Activated naive CD8-positive, alpha-beta T cell treated with anti-CD3 and anti-CD28 coated beads, Interleukin-2, amount 50 U/mL, for 16 hours (primary cell): Measurements from ENCODE around the gene TEF.
A peak's percentile ranks its signal among the peaks of the same experiment; 100 is the strongest.
"Not testable (repeated sequence)": the region's sequence is repeated elsewhere in the genome, so short reads cannot be mapped to it uniquely, and the experiment has no call there.

Experiments used
- DNase-seq: peaks from one replicate; pipeline ENCODE4 v3.0.0-alpha.2; 2020; ENCODE audit warnings: low read depth, low spot score

Gene TEF

DNA sequence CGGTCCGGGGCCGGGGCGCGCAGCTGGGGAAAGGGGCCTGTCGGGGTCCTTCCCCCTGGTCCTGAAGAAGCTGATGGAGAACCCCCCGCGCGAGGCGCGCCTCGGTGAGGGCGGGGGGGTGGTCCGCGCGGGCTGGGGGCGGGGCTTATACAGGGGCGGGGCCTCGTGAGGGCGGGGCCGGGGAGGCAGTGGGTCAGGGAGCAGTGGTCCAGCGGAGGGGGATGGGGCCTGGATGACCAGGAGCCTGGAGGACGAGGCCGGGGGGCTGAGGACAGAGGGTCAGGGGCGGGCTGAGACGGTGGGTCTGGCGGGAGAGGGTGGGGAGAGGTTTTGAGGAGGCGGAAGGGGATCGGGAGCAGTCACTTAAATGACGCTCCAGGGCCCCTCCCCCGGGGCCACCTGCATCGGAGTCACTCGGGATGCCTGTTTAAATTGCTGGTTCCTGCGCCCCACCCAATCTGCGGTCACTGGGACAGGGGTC, 396 bp downstream of the TEF start:
- peak; percentile 14 for DNase-seq

DNA sequence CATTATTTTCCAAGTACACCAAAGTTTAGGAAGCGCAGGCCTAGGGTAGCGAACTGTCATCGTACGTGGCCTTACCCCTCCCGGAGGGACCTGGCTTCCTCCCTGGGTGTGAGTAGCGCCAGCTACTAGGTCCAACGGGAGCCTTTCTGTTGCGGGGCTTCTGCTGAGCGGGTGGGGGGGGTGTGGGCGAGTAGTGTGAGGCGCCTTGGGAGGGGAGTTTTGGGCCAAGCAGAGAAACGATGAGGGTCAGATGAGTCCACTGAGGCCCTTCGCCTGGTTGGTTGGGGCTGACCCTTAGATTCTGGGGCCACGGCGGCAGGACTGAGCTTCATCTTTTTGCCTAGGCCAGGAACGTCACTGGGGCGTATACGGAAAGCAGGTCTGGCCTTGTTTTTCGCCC, 868 bp downstream of the TEF start:
- no peak for DNase-seq

DNA sequence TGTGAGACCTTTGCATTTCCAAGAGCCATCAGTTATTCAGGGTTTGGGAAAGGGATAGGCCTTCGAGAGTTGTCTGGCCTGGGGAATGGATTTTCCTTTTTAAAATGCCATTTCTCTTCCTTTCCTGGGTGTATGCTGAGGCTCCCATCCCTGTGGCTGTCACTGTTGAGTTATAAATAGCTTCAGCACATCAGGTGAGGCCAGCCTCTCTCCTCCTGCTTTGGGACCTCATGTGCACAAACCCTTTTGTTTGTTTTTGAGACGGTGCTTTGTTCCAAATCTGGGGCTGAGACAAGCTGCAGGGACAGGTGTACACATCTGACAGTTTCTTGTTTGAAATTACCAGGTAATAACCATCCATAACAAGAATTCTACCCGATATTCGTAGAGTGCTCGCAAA, 1.3 kb downstream of the TEF start:
- DNase-seq = no peak

DNA sequence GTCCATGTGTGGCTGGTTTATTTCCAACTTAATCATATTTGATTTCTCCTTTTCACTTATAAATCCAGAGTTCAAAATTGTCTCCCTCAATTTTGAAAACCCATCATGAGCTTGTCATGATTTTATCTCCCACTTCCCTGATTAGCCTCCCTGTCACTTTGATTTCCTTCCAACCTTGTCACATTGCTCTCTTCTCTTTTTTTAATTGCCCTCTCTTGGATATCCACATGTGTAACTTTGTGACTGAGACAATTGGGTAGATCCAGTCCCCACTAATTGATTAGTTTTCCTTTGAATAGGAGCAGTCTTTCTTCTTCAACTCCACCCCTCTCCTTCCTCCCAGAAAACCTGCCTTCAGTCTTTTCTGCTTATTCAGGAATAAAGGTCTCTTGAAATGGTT, 2.4 kb downstream of the TEF start:
- DNase-seq = no peak

DNA sequence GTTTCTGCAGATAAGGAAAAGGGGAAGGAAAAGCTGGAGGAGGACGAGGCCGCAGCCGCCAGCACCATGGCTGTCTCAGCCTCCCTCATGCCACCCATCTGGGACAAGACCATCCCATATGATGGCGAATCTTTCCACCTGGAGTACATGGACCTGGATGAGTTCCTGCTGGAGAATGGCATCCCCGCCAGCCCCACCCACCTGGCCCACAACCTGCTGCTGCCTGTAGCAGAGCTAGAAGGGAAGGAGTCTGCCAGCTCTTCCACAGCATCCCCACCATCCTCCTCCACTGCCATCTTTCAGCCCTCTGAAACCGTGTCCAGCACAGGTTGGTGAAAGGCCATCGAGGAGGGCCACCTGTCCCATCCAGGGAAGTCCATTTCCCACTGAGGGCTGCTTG, 5.6 kb downstream of the TEF start:
- no peak for DNase-seq

DNA sequence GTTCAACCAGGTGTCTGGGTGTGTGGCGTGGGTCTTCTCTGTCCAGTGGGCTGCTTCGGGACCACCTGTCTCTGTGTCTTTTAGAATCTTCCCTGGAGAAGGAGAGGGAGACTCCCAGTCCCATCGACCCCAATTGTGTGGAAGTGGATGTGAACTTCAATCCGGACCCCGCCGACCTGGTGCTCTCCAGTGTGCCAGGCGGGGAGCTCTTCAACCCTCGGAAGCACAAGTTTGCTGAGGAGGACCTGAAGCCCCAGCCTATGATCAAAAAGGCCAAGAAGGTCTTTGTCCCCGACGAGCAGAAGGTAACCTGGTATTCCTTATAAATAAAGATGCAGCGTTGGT, 12.2 kb downstream of the TEF start:
- no peak for DNase-seq

DNA sequence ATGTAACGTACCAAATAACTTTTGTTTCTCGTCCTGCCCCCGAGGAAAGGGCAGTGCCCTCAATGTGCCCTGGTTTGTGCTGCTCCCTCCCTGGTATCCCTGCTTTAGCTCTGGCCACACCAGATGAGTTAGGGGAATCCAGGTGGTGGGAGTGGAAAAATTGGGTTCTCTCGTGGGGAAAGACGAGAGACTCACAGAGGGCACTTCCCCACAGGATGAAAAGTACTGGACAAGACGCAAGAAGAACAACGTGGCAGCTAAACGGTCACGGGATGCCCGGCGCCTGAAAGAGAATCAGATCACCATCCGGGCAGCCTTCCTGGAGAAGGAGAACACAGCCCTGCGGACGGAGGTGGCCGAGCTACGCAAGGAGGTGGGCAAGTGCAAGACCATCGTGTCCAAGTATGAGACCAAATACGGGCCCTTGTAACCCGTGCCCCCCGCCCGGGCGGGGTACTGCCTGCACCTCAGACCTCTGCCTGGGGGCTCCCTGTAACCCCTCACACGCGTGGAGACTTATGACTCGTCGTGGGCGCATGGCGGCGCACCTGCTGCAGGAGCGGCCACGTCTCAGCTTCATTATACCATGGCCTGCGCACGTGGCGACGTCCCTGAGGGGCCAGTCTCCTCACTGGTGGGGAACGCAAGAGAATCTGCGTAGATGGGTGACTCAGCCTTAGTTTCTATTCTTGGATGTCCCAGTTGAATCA, 13.9 kb downstream of the TEF start:
- DNase-seq = no peak

DNA sequence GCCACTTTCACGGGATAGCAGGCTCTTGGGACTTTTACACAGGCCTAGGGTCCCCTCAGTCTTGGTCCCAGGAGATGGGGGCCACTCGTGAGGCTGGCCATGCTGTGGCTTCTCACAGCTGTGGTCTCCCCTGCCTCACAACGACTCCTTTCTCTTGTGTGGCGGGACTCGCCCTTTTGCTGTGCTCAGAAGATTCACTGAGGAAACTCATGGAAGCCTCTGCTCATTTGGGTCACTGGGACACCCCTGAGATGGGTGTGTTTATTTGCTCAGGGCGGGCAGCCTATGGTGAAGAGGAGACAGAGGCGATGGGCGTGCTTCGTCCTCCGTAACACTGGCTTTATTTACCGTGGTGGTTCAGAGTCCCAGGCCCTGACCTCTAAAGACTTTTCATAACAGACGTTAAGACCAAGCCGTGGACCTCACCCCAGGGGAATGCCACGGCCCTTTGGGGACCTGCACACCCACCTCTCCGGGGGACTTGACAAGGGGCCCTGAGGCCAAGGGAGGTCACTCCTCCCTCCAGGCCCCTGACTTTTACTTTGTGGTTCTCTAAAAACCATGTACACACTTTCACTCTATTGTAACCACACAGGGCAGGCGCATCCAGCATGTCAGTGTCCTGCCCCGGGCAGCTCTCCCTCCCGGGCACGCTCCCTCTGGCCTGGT, 15.5 kb downstream of the TEF start:
- DNase-seq = no peak

DNA sequence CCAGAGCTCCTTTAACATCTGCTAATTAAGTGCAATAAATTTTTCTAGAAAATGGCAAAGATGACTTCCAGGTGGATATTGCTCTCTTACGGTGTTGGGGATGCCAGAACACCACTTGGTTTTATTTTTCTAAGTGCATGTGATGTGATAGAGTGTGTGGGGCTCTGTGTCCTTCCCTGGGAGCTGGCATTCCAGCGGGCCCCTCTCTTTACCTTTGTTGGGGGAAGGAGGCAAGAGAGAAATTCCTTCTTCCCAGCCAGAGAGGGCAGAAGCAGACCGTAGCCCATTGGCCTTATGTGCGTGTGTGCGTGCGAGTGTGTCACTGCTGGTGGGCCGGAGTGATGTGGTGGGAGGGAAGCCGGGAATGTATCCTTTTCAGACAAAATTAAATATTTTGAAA, 17.2 kb downstream of the TEF start:
- DNase-seq = no peak

DNA sequence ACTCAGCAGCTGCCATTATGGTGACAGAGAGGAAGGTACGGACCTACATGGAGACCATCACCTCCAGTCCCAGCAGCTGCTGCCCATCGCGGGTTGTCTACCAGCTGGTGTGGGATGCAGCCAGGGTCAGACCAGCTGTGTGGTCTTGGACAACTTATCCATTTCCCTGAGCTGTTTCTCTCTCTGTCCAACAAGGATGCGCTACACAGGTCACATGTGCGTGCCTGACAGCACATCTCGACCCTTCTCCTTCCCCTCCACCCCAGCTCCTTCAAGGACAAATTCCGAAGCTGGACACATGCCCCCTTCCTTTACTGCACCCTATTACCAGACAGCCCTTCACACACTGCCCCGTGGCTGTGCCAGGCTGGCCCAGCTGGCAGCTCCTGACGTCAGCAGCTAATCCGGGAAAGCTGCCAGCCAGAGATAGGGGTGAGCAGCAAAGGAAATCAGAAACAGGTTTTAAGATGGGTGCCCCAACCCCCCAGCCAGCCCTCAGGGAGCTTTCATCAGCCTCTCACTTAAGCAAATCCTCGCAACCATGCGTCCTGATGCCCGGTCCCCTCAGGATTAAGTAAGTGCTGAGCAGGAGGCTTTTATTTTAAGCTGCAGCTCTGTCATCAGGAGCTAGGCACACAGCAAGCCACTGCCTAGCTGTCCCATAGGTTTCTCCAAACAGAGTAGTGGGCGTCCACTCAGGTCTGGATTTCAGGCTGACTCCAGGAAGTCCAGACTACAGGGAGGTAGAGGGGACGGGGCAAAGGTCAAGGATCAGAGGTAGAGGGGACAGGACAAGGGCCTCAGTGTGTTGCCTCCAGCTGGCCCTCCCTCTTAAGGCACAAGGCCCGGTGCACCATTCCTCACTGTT, 20.3 kb downstream of the TEF start:
- DNase-seq = no peak

DNA sequence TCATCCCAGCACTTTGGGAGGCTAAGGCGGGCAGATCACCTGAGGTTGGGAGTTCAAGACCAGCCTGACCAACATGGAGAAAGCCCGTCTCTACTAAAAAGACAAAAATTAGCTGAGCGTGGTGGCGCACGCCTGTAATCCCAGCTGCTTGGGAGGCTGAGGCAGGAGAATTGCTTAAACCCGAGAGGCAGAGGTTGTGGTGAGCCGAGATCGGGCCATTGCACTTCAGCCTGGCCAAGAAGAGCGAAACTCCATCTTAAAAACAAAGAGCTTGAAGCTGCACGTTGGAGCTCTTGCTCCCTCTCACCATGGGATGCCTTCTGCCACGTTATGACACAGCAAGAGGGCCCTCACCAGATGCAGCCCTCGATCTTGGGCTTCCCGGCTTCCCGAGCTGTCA, 21.1 kb downstream of the TEF start:
- DNase-seq = not testable (repeated sequence)

DNA sequence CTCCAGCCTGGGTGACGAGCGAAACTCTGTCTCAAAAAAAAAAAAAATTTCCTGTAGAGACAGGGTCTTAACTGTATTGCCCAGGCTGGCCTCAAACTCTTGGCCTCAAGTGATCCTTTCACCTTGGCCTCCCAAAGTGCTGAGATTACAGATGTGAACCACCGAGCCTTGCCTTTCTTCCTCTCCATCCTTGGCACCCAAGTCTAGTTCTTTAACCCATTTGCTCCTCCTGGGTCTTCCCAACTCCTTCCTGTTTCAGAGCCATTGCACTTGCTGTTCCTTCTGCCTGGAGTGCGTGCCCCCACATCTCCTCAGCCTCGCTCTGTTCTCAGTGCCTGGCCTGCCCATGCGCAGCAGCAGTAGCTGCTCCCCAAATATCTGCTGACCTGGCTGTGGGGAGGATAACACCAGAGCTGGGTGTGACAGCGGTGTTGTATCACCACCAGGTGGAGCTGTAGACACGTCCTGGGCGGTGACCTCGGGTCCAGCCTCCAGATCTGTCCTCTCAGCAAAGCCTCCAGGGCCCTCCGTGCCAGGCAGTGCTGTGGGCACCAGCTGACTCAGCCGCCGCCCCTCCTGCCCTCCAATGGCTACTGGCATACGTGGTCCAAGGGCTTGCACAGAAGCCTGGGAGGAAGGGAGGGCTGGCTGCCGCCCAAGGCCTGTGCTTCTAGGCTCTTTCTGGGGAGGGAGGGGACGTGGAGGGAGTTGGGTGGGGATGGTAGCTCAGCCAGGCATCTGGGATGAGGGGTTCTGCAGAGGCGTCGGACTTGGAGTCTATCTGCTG, 22.0 kb downstream of the TEF start:
- peak; percentile 76 for DNase-seq

DNA sequence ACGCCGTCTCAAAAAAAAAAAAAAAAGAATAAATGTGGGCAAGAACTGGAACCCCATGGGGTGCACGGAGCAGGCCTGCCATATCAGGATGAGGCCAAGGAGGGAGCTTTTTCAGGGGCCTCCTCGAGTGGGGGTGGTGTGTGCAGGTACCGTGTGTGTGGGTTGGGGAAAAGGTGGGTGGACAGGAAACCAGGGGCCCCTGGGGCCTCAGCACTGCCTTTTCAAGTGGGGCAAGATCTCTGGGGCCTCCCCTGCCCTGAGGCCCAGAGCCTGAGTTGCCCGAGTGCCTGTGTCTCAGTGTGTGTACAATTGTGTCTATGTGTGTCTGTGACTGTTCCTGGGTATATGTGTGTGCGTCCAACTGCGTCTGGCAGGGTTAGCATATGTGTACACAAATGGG, 23.8 kb downstream of the TEF start:
- no peak for DNase-seq

DNA sequence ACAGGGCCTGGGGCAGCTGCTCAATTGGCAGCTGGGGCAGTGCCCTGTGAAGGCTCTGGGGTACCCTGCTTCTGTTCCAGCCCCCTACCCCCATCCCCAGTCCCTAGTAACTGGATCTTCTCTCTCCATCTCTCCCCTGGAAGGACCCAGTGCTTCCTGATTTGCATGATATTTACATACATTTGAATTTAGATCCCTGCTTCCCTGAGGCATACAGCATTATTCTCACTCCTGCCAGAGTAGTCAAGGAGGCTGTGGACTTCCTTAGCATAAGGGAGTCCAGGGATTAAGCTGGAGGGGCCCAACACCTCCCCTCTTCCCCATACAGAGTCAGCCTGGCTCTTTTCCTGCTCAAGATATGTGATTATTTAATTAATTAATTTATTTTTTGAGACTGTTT, 24.7 kb downstream of the TEF start:
- no peak for DNase-seq

DNA sequence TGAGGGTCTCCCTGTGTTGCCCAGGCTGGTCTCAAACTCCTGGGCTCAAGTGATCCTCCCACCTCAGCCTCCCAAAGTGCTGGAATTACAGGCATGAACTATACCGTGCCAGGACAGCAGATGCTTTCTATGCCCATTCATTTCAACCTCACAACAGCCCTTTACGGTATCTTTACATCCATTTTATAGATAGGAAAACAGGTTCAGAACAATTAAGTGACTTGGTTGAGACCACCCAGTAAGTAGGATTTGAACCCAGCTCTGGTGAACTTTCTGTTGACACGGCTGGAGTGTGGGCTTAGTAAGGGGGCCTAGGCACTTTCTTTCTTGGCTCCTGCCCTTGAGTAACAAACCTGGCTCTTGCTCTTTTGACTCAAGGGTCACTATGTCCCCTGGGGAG, 25.7 kb downstream of the TEF start:
- no peak for DNase-seq

DNA sequence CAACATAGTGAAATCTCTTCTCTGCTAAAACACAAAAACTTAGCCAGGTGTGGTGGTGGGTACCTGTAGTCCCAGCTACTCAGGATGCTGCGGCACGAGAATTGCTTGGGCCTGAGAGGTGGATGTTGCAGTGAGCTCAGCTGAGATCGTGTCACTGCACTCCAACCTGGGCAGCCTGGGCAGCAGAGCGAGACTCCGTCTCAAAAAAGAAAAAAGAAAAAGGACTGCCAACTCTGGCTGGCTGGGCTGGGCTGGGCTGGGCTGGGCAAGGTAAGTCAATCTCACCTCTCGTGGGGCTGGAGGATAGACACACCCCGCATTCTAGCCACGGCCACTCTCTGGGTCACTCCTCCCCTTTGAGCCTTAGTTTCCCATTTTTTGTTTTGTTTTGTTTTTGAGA, 26.9 kb downstream of the TEF start:
- DNase-seq = no peak

DNA sequence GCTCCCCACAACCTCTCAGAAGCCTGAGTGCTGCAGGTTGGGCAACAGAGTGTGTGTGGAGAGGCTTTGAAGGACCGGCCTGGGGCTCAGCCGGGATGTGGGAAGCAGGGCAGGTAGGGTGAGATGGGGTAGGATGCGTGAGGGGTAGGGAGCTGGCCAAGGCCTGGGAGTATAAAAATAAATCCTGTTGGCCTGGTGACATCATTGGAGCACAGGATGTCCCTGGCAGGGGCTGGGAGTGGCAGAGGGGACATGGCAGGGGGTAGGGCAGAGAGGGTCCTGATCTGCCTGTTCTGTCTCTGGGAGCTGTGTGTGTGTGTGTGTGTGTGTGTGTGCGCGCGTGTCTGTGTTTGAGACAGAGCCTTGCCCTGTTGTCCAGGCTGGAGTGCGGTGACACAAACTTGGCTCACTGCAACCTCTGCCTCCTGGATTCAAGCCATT, 28.6 kb downstream of the TEF start:
- DNase-seq = no peak

DNA sequence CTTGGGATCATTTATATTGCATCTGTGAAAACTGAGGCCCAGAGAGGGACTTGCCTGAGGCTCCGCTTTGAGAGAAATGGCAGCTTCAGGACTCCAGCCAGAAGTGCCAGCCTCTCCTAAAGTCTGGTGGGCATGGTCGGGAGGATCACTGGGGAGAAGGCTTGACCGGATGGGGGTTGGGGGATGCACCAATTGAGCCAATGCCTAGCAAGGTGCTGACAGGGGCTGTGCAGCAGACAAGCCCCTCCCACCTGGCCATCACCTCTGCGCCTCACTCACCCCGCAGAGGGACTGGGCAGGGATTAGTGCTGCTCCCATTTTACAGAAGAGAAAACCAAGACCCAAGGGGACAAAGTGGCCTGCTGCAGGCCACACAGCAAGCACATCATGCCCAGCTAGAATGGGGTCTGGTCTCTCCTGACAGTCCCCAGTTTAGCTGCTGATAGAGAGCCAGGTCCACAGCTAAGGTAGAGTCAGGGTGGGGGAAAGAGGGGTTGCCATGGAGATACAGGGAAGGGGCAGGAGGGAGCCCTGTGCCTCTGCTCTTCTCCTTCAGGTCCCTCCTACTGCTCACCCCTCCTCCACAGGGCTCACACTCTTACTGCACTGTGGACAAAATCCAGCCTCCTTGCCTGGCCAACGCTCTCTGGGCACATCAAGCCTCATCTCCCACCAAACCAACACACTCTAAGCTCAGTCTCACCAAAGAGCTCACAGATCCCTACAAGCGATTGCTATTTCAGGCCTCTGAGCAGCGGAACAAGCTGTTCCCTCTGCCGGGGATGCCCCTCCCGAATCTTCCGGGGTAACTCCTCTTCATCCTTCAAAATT, 29.5 kb downstream of the TEF start:
- no peak for DNase-seq

DNA sequence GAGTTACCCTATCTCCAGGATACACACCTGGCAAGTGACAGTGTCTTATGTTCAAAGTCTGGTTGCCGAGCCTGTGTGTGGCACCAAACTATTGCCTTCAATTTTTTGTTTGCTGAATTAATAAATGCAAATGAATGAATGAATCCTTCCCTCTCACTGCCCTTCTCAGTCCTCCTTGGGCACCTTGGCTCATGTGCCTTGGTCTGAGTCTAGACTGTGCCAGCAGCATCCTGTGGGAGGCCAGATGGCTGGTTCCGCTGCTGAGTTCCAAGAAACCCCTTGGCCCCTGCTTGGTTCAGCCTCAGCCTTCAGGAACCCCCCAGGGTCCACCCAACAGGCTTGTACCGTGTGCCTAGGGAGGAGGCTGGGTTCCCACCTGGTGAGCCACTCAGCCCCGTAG, 33.8 kb downstream of the TEF start:
- no peak for DNase-seq

DNA sequence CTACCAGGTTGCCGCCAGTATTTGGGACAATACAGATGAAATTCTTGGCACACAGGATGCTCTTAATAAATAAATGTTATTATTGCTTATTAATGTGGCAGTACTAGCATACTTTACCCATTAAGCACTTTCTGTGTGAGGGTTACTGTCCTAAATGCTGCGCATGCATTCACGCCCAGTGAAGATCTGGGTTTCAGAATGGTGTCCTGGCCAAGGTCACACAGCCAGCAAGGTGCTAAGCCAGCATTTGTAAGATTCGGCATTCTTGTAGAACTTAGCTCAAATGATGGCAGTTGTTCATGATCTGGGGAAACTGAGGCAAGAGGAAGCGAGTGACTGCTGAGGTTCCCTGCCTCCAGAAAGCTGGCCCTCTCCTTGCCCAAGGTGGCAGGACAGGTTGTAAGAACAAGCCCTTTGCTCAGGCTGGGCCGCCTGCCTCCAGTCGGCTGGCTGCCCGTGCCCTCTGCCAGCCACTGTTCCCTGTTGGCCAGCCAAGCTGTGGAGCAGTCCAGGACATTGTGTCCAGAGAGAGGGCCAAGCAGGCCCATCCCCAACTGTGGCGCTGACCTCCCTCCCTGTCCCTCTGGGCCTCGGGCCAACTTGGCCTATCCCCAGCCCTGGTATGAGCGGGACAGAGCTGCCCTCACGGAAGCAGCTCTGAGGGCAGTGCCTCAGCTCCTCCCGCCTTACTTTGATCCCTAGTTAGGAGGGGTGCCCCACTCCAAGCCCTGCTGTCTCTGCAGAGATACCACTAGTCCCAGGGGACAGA, 36.1 kb downstream of the TEF start:
- DNase-seq = no peak
